NCI-H1092 treated with DMSO at 0.1 percent for 48 hours (cell line): ENCODE results near the gene VN1R2.
"Not testable (repeated sequence)": the region's sequence is repeated elsewhere in the genome, so short reads cannot be mapped to it uniquely, and the experiment has no call there.

Experiments
- DNase-seq: peaks from one replicate; lab custom pipeline; 2025; lab: John Stamatoyannopoulos, UW

The VN1R2 gene, protein sequence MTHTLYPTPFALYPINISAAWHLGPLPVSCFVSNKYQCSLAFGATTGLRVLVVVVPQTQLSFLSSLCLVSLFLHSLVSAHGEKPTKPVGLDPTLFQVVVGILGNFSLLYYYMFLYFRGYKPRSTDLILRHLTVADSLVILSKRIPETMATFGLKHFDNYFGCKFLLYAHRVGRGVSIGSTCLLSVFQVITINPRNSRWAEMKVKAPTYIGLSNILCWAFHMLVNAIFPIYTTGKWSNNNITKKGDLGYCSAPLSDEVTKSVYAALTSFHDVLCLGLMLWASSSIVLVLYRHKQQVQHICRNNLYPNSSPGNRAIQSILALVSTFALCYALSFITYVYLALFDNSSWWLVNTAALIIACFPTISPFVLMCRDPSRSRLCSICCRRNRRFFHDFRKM

DNA sequence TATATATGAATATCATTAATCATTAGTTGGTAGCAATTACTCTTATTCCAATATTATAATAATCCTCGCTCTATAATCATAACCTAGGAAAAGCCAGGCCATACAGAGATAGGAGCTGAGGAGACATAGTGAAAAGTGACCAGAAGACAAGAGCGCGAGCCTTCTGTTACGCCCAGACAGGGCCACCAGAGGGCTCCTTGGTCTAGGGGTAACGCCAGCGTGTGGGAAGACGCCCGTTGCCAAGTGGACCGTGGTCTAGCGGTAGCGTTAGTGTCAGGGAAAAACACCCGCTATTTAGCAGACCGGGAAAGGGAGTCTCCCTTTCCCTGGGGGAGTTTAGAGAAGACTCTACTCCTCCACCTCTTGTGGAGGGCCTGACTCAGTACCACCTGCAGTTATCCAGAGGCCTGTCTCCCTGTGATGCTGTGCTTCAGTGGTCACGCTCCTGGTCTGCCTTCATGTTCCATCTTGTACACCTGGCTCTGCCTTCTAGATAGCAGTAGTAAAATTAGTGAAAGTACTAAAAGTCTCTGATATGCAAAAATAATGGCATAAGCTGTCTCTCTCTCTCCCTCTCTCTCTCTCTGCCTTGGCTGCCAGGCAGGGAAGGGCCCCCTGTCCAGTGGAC, at the start of gene VN1R2:
VN1R2 (plus strand) TSS at position 578 of the 628 bp plus-strand sequence. CDS start 84 bp downstream, outside the sequence.
- not testable (repeated sequence) for DNase-seq

DNA sequence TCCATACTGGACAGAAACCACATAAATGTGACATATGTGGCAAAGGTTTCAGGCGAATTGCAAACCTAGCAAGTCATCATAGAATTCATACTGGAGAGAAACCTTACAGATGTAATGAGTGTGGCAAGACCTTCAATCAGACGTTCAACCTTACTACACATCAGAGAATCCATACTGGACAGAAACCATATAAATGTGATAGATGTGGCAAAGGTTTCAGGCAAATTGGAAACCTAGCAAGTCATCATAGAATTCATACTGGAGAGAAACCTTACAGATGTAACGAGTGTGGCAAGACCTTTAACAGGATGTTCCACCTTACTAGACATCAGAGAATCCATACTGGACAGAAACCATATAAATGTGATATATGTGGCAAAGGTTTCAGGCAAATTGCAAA, 46.5 kb upstream of the VN1R2 start:
- DNase-seq: not testable (repeated sequence)

DNA sequence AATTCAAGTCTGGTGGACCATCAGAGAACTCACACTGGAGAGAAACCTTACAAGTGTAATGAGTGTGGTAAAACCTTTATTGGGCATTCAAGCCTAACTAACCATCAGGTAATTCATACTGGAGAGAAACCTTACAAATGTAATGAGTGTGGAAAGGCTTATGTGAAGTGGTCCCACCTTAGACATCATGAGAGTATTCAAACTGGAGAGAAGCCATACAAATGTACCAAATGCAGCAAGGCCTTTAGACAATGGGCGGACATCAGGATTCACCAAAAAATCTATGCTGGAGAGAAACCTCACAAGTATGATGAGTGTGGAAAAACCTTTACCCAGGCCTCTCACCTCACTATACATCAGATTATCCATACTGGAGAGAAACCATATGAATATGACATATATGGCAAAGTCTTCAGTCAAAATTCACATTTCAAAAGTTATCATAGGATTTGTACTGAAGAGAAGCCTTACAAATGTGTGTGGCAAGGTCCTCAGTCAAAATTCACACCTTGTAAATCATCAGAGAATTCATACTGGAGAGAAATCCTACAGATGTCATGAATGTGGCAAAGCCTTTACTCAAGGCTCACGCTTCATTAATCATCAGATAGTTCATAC, 45.3 kb upstream of the VN1R2 start:
- DNase-seq: no peak

DNA sequence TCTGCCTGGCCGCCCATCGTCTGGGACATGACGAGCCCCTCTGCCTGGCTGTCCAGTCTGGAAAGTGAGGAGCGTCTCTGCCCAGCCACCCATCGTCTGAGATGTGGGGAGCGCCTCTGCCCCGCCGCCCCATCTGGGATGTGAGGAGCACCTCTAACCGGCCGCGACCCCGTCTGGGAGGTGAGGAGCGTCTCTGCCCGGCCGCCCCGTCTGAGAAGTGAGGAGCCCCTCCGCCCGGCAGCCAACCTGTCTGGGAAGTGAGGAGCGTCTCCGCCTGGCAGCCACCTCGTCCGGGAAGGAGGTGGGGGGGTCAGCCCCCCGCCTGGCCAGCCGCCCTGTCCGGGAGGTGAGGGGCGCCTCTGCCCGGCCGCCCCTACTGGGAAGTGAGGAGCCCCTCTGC, 35.4 kb upstream of the VN1R2 start:
- not testable (repeated sequence) for DNase-seq

DNA sequence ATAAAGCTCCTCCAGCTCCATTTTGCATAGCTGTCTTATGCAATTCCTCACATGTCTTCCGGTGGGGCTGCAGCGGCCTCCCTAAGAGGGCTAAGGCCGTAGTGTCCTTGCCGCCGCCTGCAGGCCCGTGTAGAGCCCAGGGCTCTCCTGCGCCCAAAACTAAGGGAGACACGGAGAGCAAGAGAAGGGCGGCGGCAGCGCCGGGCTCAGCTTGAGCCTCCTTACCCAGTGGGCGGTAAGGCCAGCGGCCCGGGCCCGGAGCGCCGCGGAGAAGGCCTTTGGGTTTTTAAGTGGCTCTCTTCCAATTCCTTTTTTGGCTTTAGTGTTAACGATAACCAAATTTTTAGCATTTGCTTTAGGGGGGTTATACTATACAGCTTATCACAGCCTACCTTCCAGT, 33.5 kb upstream of the VN1R2 start:
- DNase-seq: no peak

DNA sequence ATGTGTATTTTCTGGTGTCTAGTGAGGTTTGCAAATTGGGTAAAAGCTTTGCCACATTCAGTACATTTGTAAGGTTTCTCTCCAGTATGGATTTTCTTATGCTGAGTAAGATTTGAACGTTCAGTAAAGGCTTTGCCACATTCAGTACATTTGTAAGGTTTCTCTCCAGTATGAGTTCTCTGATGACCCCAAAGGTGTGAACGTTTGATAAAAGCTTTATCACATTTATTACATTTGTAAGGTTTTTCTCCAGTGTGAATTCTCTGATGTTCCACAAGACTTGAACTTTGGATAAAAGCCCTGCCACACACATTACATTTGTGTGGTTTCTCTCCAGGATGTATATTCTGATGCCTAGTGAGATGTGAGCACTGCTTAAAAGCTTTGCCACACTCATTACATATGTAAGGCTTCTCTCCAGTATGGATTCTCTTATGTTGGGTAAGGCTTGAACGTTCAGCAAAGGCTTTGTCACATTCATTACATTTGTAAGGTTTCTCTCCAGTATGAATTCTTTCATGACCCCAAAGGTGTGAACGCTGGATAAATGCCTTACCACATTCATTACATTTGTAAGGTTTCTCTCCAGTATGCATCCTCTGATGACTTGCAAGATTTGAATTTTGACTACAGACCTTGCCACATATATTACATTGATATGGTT, 20.8 kb upstream of the VN1R2 start:
- DNase-seq: no peak

DNA sequence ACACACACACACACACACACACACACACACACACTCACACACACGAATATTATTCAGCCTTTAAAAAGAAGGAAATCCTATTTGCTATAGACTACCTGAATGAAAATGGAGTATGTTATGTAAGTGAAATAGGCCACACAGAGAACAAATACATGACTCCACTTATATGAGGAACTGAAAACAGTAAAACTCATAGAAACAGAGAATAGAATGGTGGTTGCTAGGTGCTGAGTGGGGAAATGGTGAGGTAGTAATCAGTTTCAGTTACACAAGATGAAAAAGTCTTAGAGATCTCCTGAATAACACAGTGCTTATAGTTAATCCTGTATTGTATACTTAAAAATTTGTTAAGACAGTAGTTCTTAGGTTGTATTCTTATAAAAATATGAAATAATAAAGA, 11.6 kb upstream of the VN1R2 start:
- DNase-seq: no peak

DNA sequence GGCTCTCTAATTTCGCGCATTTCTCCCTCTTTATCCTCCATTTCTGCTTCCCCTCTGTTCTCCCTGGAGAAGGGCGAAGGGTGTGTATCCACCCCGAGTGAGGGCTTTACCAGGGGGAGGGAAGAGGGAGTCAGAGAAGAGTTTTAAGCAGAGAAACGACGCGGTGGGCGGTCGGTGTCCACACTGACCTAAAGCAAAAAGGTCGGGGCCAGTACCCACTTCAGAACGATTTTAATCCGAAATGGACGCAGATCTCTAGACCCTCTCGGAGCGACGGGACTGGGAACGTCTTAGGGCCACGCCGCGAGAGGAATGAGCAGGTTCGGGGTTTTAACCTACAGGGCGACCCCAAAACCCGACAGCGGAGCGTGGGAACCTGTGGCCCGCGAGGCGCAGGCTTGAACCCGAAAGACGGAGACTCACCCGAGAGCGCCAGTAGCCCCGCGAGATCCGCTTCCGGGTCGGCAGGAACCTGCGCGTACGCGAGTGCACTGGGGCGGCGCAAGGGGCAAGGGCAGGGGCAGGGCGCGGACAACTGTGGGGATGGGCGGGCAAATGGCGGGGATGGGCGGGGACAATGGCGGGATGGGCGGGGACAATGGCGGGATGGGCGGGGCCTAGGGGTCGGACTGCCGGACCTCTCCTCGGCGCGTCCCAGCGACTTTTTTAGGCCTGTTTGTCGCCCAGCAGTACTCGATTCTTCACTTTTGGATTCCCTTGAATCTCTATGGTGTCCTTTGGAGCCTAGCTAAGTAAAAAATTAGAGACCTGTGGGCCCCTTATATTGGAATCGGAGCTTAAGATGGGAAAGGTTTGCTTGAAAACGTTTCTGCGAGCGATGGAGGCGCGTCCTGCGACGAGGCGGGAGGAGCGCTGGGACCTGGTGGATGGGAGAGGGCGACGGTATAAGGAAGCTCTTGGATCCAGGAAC, 3.4 kb upstream of the VN1R2 start, which contains the start of gene ZNF677:
ZNF677 (minus strand) TSS at position 463 of the 931 bp plus-strand sequence. CDS start 3,323 bp downstream, outside the sequence.
- DNase-seq: peak; percentile 69

DNA sequence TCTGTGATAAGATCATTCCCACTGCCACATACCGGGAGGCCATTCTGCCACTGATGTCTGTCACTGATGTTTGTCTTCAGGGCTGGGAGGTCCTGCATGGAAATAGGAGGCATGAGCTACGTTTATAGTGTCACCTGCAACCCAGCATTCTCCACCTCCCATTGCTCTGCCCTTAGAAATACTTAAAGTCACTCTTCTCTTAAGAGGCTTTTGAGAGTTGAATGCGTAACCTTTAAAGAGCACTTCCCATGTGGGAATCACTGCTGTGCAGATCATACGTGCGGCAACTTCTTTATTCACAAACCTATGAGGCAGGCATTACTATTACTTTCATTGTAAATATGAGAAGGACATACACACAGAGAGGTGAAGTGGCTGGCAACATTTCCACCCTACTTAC, 9.5 kb downstream of the VN1R2 start, which contains the start of gene VN1R4:
VN1R4 (minus strand) TSS at position 101 of the 400 bp plus-strand sequence; CDS start at position 43, 58 bp downstream.
- not testable (repeated sequence) for DNase-seq

DNA sequence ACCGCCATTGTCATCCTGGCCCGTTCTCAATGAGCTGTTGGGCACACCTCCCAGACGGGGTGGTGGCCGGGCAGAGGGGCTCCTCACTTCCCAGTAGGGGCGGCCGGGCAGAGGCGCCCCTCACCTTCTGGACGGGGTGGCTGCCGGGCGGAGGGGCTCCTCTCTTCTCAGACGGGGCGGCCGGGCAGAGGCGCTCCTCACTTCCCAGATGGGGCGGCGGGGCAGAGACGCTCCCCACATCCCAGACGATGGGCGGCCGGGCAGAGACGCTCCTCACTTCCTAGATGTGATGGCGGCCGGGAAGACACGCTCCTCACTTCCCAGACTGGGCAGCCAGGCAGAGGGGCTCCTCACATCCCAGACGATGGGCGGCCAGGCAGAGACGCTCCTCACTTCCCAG, 11.8 kb downstream of the VN1R2 start:
- DNase-seq: not testable (repeated sequence)

DNA sequence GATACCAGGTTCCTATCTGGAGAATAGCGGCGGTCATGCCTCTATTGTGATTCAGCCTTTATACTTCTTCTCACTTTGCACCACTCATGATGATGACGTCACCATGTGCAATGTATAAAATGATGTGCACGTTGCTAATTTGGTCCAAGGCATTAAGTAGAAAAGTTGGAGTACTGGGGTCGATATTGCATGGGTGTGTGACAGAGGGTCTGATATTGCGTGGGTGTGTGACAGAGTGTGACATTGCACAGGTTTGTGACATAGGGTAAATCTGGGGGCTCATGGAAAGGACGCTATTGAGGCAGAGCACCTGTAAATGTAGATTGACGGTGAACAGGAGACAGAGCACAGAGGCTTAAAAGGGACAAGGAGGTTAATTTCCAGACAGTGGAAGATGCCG, 14.0 kb downstream of the VN1R2 start:
- no peak for DNase-seq

DNA sequence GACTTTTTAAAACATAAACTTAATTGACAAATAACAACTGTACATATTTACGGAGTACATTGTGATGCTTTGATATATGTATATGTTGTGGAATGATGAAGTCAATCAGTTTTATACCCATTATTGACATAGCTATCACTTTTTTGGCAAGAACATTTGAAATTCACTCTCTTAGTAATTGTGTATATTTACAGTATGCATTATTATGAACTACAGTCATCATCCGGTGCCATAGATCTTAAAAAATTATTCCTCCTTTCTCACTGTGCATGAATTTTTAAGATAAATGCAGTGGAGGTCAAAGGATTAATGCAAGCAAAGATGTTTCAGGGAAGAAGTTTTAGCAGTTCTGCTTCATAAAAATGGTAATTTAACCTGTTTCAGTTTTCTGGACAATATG, 17.4 kb downstream of the VN1R2 start:
- DNase-seq: no peak

DNA sequence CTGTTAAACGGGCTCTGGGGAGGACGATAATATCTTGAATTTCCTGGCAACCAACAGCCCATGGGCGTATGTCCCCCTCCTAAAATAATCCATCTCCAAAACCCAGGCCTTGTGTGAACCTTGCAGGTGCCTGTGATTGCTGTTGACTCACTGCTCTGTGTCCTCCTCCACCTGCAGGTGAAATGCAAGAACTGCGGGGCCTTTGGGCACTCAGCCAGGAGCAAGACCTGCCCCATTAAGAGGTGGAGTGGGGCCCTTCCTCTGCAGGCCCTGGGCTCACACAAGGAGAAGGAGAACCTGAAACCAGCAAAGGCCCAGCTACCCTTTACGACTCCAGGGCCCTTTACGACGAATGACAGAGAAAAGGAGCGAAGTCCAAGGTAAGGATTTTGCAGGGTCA, 23.9 kb downstream of the VN1R2 start:
- not testable (repeated sequence) for DNase-seq

DNA sequence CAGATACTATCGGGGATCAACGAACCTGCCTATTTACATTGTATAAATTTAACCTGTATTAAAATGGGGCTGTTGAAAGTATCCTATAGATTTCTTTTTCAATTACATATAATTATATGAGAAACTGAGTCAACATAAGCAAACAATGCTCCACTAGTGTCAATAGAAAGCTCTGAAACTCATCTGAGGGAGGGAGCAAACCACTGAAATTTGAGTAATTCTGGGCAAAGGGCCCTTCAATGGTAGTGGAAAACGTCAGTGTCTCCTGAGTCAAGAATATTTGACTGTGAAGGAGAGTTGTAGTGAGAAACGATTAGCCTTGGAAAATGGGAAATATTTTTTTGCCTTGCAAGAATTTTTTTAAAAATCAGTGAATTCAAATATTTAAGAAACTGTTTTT, 27.0 kb downstream of the VN1R2 start:
- no peak for DNase-seq

DNA sequence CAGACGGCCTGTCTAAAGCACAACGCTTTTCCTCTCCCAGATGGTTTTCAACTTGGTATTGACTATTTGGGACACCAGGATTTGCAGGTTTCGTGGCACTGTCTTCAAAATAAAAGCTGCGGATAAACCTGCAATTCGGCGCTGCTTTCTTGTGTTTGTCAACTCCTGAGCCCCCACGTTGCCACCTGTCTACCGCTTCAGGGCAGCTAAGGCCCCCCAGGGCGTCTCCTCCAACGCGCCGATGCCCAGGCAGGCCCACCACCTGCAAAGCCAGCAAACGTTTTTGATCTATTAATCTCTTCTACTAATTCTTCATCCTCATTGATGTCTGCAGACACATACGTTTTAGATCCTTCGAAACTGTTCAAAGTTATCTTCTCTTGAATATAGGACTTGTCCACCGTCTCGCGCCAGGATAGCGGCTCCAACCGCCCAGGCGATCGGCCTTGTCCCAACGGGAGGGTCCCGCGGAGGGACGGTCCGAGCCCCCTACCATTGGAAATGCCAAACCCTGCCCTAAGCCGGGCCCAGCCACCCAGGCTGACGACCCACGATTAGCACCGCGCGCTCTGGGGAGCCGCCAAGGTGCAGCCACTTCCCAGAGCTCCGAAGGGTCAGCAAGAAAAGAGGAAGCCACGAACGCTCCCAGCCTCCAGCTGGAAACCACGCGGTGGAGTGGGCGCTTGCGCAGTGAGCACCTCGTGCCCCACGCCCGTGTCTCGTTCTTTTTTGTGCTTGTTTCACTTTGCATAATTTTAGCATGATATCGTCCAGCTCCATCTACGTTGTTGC, 32.9 kb downstream of the VN1R2 start:
- DNase-seq: no peak

DNA sequence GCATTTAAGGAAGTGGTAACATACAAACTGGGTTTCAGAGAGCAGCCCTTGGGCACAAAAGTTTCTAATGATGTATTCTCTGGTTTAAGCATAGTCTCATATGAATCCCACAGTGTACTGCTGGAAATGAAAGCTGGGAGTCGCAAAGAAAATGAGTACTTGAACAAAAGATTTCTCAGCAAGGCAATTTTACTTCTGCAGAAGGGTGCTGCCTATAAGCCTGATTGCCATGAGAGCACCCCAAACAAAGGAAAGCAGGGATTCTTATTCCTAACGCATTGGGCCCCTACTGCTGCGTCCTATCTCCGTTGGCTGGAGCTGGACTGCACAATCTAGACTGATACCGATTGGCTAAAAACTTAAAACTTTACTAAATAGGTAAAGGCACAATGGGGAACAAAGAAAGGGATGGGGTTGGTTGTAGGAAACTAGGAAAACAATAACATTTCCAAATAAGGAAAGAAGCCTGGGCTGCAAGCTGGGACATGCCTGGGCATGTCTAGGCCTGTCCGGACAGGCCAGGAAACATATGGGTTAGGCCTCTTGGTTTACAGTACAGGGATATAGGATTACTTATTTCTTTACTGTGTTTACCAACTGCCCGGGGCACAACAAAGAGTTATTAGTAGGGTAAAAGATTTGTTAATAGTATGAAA, 36.8 kb downstream of the VN1R2 start:
- DNase-seq: no peak

DNA sequence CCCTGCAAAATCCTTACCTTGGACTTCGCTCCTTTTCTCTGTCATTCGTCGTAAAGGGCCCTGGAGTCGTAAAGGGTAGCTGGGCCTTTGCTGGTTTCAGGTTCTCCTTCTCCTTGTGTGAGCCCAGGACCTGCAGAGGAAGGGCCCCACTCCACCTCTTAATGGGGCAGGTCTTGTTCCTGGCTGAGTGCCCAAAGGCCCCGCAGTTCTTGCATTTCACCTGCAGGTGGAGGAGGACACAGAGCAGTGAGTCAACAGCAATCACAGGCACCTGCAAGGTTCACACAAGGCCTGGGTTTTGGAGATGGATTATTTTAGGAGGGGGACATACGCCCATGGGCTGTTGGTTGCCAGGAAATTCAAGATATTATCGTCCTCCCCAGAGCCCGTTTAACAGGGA, 43.2 kb downstream of the VN1R2 start:
- not testable (repeated sequence) for DNase-seq

DNA sequence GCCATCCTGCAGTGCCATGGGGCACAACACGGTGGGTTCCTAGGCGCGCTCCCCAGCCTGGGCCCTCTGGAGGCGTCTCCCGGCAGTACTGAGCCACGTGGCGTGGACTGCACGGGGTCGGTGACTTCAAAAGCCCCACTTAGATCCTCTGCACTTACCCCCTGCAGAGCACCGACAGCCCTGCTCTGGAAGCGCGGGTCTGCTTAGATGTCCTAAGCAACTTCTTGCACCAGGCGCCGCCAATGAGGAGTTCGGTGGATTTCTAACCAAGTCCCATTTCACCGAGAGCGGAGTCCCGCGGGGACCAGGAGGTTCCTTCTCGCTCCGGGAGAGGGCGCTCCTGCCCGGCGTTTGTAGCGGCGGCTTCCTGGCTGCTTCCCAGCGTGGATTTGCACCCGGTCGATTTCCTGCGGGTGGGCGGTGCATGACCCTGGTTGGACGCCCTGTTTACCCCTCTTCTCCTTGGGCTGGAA, 50.3 kb downstream of the VN1R2 start:
- DNase-seq: peak; percentile 34
